ENCODE data around the gene TEDC2. TPM values are rescaled to one million over a fixed set of nuclear protein-coding genes. Genes with fewer than 3 reads are reported as not detected.
"Not testable (repeated sequence)": the region's sequence is repeated elsewhere in the genome, so short reads cannot be mapped to it uniquely, and the experiment has no call there.

The TEDC2 gene
- total RNA-seq, 1 experiment from 2014 or later, result 48.5 TPM

GRCh38 chr16:2429771-2430663 is 29.9 kb upstream of the TEDC2 start:
- H3K36me3 ChIP-seq (ENCODE audit: insufficient read depth, low read length, poor library complexity, severe bottlenecking), result peaks cover 44% of the 10 kb centered on the region
- H3K4me3 ChIP-seq (ENCODE audit: low read depth, low read length, poor library complexity, severe bottlenecking), result peak overlapping the region; percentile 100
- H3K4me1 ChIP-seq (ENCODE audit: insufficient read depth, low read length, poor library complexity, severe bottlenecking), result peaks cover 27% of the 10 kb centered on the region
- H3K9me3 ChIP-seq (ENCODE audit: low read depth, low read length, poor library complexity, severe bottlenecking), result no peaks in the 10 kb centered on the region
- no peaks in the 10 kb centered on the region for H3K27me3 ChIP-seq (replicated peaks; ENCODE audit: insufficient read depth, low read depth, low read length, poor library complexity)
- ChIA-PET CTCF (interaction anchor here (1.0 kb wide), 1 partner anchor 72 kb away, joined by 4 read pairs; no protein-coding TSS in a partner anchor), POLR2A (ENCODE audit: low non-redundant PET) (no interaction called here)
- TF ChIP-seq CTCF (conservative IDR thresholded peaks at IDR 0.05; ENCODE audit: low read depth, low read length) (peak; percentile 23; the same call in 1 of the 2 replicates), EZH2 (IDR thresholded peaks at IDR 0.05; ENCODE audit: borderline replicate concordance, low read depth, low read length, poor library complexity, severe bottlenecking) (no peak)
- TSS peak; percentile 45 for BruUV-seq (replicated peaks)
- DNase-seq (ENCODE audit: low spot score), result peak; percentile 40
- peak overlapping the region; percentile 96 for H3K27ac ChIP-seq (ENCODE audit: low read depth, low read length, poor library complexity, severe bottlenecking)
- intact Hi-C loops (cut with micrococcal nuclease; ENCODE audit: unreplicated experiment), result loop anchor here (5.0 kb wide), 1 partner anchor 88 kb away; the partner anchor contains the start of gene ABCA3

- BruUV-seq (replicated peaks), result no TSS peak
- H3K36me3 ChIP-seq (ENCODE audit: insufficient read depth, low read length, poor library complexity, severe bottlenecking), result peaks cover 63% of the 10 kb centered on the region
- ChIA-PET POLR2A (ENCODE audit: low non-redundant PET) (no interaction called here), CTCF (no interaction called here)
- intact Hi-C loops (cut with micrococcal nuclease; ENCODE audit: unreplicated experiment), result no loop called here
- H3K27ac ChIP-seq (ENCODE audit: low read depth, low read length, poor library complexity, severe bottlenecking), result no peak overlapping the region
- no peaks in the 10 kb centered on the region for H3K9me3 ChIP-seq (ENCODE audit: low read depth, low read length, poor library complexity, severe bottlenecking)
- no peak for DNase-seq (ENCODE audit: low spot score)
- TF ChIP-seq CTCF (conservative IDR thresholded peaks at IDR 0.05; ENCODE audit: low read depth, low read length), result no peak
- no peak for TF ChIP-seq EZH2 (IDR thresholded peaks at IDR 0.05; ENCODE audit: borderline replicate concordance, low read depth, low read length, poor library complexity, severe bottlenecking)
- H3K4me1 ChIP-seq (ENCODE audit: insufficient read depth, low read length, poor library complexity, severe bottlenecking), result peaks cover 23% of the 10 kb centered on the region
- no peak overlapping the region for H3K4me3 ChIP-seq (ENCODE audit: low read depth, low read length, poor library complexity, severe bottlenecking)
- H3K27me3 ChIP-seq (replicated peaks; ENCODE audit: insufficient read depth, low read depth, low read length, poor library complexity), result no peaks in the 10 kb centered on the region
These were observed 27.6 kb upstream of the TEDC2 start for GRCh38 chr16:2432286-2432685.

GRCh38 chr16:2432801-2433505 is 27.0 kb upstream of the TEDC2 start:
- H3K27me3 ChIP-seq (replicated peaks; ENCODE audit: insufficient read depth, low read depth, low read length, poor library complexity), result no peaks in the 10 kb centered on the region
- no peak for DNase-seq (ENCODE audit: low spot score)
- intact Hi-C loops (cut with micrococcal nuclease; ENCODE audit: unreplicated experiment), result no loop called here
- no TSS peak for BruUV-seq (replicated peaks)
- no peaks in the 10 kb centered on the region for H3K9me3 ChIP-seq (ENCODE audit: low read depth, low read length, poor library complexity, severe bottlenecking)
- no peak overlapping the region for H3K27ac ChIP-seq (ENCODE audit: low read depth, low read length, poor library complexity, severe bottlenecking)
- no peak overlapping the region for H3K4me3 ChIP-seq (ENCODE audit: low read depth, low read length, poor library complexity, severe bottlenecking)
- H3K4me1 ChIP-seq (ENCODE audit: insufficient read depth, low read length, poor library complexity, severe bottlenecking), result peaks cover 16% of the 10 kb centered on the region
- peaks cover 70% of the 10 kb centered on the region for H3K36me3 ChIP-seq (ENCODE audit: insufficient read depth, low read length, poor library complexity, severe bottlenecking)
- POLR2A ChIA-PET (ENCODE audit: low non-redundant PET), result no interaction called here
- no peak for TF ChIP-seq CTCF (conservative IDR thresholded peaks at IDR 0.05; ENCODE audit: low read depth, low read length)
- no peak for TF ChIP-seq EZH2 (IDR thresholded peaks at IDR 0.05; ENCODE audit: borderline replicate concordance, low read depth, low read length, poor library complexity, severe bottlenecking)
- CTCF ChIA-PET, result no interaction called here

- CTCF ChIA-PET, result interaction anchor here (0.6 kb wide), 1 partner anchor 13 kb away, joined by 3 read pairs; no protein-coding TSS in a partner anchor
- intact Hi-C loops (cut with micrococcal nuclease; ENCODE audit: unreplicated experiment); BruUV-seq (replicated peaks); H3K27ac ChIP-seq (ENCODE audit: low read depth, low read length, poor library complexity, severe bottlenecking); POLR2A ChIA-PET (ENCODE audit: low non-redundant PET); H3K4me1 ChIP-seq (ENCODE audit: insufficient read depth, low read length, poor library complexity, severe bottlenecking); DNase-seq (ENCODE audit: low spot score); H3K9me3 ChIP-seq (ENCODE audit: low read depth, low read length, poor library complexity, severe bottlenecking); H3K4me3 ChIP-seq (ENCODE audit: low read depth, low read length, poor library complexity, severe bottlenecking); H3K27me3 ChIP-seq (replicated peaks; ENCODE audit: insufficient read depth, low read depth, low read length, poor library complexity): not testable (repeated sequence)
- peaks cover 89% of the 10 kb centered on the region for H3K36me3 ChIP-seq (ENCODE audit: insufficient read depth, low read length, poor library complexity, severe bottlenecking)
These were observed 24.7 kb upstream of the TEDC2 start for GRCh38 chr16:2435236-2435635.
